ENCODE data around the gene TLR9. TPM values are rescaled to one million over a fixed set of nuclear protein-coding genes. Genes with fewer than 3 reads are reported as not detected.

Gene TLR9
- total RNA-seq, 2 donors from 2014 or later = 0.25 to 0.27 TPM

GRCh38 chr3:52229656-52230055 lies 4.2 kb upstream of the TLR9 start:
- Histone ChIP-seq H3K27me3 (no peaks in the 10 kb centered on the region), H3K9ac (ENCODE audit: low read depth in 2 of 2, low read length in 2 of 2) (no peak overlapping the region), H3K27ac (no peak overlapping the region), H3K9me3 (no peaks in the 10 kb centered on the region), H3K4me1 (no peaks in the 10 kb centered on the region), H3K4me3 (no peak overlapping the region), H3K36me3 (peaks cover 12% of the 10 kb centered on the region)
- no peak for DNase-seq
- TF ChIP-seq, protein P1, sequence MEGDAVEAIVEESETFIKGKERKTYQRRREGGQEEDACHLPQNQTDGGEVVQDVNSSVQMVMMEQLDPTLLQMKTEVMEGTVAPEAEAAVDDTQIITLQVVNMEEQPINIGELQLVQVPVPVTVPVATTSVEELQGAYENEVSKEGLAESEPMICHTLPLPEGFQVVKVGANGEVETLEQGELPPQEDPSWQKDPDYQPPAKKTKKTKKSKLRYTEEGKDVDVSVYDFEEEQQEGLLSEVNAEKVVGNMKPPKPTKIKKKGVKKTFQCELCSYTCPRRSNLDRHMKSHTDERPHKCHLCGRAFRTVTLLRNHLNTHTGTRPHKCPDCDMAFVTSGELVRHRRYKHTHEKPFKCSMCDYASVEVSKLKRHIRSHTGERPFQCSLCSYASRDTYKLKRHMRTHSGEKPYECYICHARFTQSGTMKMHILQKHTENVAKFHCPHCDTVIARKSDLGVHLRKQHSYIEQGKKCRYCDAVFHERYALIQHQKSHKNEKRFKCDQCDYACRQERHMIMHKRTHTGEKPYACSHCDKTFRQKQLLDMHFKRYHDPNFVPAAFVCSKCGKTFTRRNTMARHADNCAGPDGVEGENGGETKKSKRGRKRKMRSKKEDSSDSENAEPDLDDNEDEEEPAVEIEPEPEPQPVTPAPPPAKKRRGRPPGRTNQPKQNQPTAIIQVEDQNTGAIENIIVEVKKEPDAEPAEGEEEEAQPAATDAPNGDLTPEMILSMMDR (IDR thresholded peaks at IDR 0.05) = no peak
- intact Hi-C loops (cut with DNase I) = loop anchor here (5.0 kb wide), 2 partner anchors 108 to 218 kb away; partner anchors contain the start of gene SEMA3G

DNA sequence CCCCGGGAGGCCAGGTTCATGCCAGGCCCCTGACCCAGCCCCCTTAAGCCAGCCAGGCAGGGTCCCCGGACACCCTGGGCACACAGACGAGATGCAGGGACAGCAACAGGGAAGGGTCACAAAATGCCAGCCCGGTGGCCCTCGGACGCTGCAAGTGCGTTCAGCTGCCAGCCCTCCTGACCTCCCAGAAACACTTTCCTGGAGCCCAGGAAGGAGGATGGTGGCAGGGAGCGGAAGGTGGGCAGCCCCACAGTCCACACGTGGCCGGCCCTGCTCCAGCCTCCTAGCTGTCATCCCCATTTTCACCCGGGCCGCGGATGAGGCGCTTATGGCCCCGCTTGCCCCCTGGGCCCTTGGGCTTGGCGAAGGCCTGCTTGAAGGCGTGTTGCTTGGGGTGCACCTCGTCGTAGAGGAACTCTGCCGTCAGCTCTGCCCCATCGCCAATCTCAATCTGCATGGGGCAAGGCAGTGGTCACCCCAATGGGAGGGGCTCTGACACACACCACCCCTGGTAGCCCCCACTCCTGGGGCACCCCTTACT lies 3.4 kb upstream of the TLR9 start:
- no peak overlapping the region for H3K9ac ChIP-seq (ENCODE audit: low read depth in 2 of 2, low read length in 2 of 2)
- no peaks in the 10 kb centered on the region for H3K4me1 ChIP-seq
- DNase-seq = no peak
- intact Hi-C loops (cut with DNase I) = no loop called here
- no peaks in the 10 kb centered on the region for H3K9me3 ChIP-seq
- TF ChIP-seq, protein P1 (IDR thresholded peaks at IDR 0.05) = no peak
- no peaks in the 10 kb centered on the region for H3K27me3 ChIP-seq
- H3K36me3 ChIP-seq = peaks cover 12% of the 10 kb centered on the region
- no peak overlapping the region for H3K4me3 ChIP-seq
- H3K27ac ChIP-seq = no peak overlapping the region

DNA sequence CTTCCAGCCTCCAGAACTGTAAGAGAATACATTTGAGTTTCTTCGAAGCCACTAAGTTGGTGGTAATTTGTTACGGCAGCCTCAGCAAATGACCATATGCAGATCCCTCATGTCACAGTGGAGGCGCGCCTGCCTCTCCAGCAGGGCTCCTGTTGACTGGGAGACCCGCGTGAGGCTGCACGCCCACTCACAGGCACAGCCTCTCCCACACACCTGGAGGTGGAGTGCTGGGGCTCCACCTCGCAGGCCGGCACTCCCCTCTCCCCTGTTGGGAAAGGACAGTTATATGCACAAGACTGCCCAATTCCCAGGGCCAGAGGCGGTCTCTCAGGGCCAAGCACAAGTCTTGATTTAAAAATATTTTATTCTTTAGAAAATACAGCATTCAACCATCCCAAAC lies 2.8 kb upstream of the TLR9 start:
- H3K9me3 ChIP-seq = no peaks in the 10 kb centered on the region
- no peaks in the 10 kb centered on the region for H3K27me3 ChIP-seq
- H3K4me1 ChIP-seq = no peaks in the 10 kb centered on the region
- DNase-seq = no peak
- H3K9ac ChIP-seq (ENCODE audit: low read depth in 2 of 2, low read length in 2 of 2) = no peak overlapping the region
- peaks cover 12% of the 10 kb centered on the region for H3K36me3 ChIP-seq
- TF ChIP-seq, protein P1 (IDR thresholded peaks at IDR 0.05) = no peak
- intact Hi-C loops (cut with DNase I) = no loop called here
- no peak overlapping the region for H3K4me3 ChIP-seq
- no peak overlapping the region for H3K27ac ChIP-seq

DNA sequence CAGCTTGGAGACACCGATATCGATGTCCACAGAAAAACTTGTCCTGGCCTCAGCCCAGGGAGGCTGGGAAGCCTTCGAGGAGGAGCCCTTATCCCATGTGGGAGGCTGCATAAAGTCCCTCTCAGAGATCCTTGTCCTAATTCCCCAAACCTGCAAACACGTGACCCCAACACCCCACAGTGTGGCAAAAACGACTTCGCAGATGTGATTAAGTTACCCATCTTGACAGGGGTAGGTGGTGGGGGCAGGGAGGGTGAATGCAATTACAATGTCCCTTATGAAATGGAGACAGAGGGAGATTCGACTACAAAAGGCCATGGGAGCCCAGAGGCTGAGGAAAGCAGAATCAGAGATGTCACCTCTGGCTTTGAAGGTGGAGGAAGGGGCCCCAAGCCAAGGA lies 2.3 kb upstream of the TLR9 start:
- TF ChIP-seq, protein P1 (IDR thresholded peaks at IDR 0.05) = no peak
- Histone ChIP-seq H3K9me3 (no peaks in the 10 kb centered on the region), H3K9ac (ENCODE audit: low read depth in 2 of 2, low read length in 2 of 2) (no peak overlapping the region), H3K36me3 (peaks cover 12% of the 10 kb centered on the region), H3K27me3 (no peaks in the 10 kb centered on the region), H3K27ac (no peak overlapping the region), H3K4me3 (no peak overlapping the region), H3K4me1 (no peaks in the 10 kb centered on the region)
- no peak for DNase-seq
- intact Hi-C loops (cut with DNase I) = no loop called here

DNA sequence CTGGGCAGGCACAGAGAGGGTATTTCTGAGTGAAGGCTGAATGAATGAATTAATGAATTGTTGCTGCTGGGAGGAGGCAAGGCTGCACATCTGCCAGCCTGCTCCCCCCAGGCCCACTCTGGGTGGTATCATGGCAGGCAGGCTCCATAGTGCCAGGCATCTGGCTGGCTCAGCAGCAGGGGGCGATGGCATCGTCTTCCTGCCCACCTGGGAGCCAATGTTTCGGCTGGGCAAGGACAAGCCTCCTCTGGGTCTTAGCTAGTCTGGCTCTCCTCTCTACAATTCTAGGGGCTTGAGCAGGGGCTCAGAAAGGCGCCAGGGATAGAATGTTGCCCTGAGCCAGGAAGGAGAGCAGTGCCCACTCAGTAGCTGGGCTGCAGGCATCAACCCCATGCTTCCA lies 1.7 kb upstream of the TLR9 start:
- Histone ChIP-seq H3K4me1 (no peaks in the 10 kb centered on the region), H3K27ac (no peak overlapping the region), H3K4me3 (no peak overlapping the region), H3K9me3 (no peaks in the 10 kb centered on the region), H3K9ac (ENCODE audit: low read depth in 2 of 2, low read length in 2 of 2) (no peak overlapping the region), H3K27me3 (no peaks in the 10 kb centered on the region), H3K36me3 (peaks cover 12% of the 10 kb centered on the region)
- TF ChIP-seq, protein P1 (IDR thresholded peaks at IDR 0.05) = no peak
- DNase-seq = no peak
- intact Hi-C loops (cut with DNase I) = no loop called here
